Adipose tissue (tissue), 3 donors: Measurements from ENCODE around the gene RIBC2. TPM values are rescaled to one million over a fixed set of nuclear protein-coding genes. Genes with fewer than 3 reads are reported as not detected.

Experiments used
- polyA plus RNA-seq, 3 donors: library from polyadenylated mRNA; stranded (reverse); fragments of 200-250 nt; gene quantifications; one replicate each; pipeline ENCODE4 v1.2.3, GENCODE V29; 2013
- donor health status: healthy with polysubstance abuse.
- donor health status: Bipolar disorder and iron deficiency.
- donor health status: healthy.

The RIBC2 gene
- polyA plus RNA-seq, 3 donors, result 0.06 to 0.56 (median 0.17) TPM

Other genes starting within 250 kb of the RIBC2 start
- gene NUP50, start 249.8 kb upstream of the RIBC2 start, polyA plus RNA-seq, result 10 to 100 TPM in 2 of 3 donors, 1 to 10 TPM in 1; 9.3 to 17.4 (median 12.4) TPM
- 10 to 100 TPM; 16.1 to 31.6 (median 26.2) TPM for gene KIAA0930, start 172.8 kb upstream of the RIBC2 start, polyA plus RNA-seq
- gene UPK3A, start 128.7 kb upstream of the RIBC2 start, polyA plus RNA-seq, result not detected
- gene FAM118A, start 103.8 kb upstream of the RIBC2 start, polyA plus RNA-seq, result 10 to 100 TPM in 2 of 3 donors, 1 to 10 TPM in 1; 6.4 to 40.5 (median 14.7) TPM
- gene SMC1B, start 94 bp upstream of the RIBC2 start, polyA plus RNA-seq, result under 1 TPM in 2 of 3 donors, not detected in 1; 0.01 to 0.02 TPM
- 100 to 1,000 TPM in 2 of 3 donors, 10 to 100 TPM in 1; 33.2 to 280 (median 121) TPM for gene FBLN1, start 89.2 kb downstream of the RIBC2 start, polyA plus RNA-seq